ENCODE results near the gene ZNF654. TPM values are rescaled to one million over a fixed set of nuclear protein-coding genes. Genes with fewer than 3 reads are reported as not detected.

The ZNF654 gene
- total RNA-seq, 1 donor from 2014 or later, result 18.7 TPM

DNA sequence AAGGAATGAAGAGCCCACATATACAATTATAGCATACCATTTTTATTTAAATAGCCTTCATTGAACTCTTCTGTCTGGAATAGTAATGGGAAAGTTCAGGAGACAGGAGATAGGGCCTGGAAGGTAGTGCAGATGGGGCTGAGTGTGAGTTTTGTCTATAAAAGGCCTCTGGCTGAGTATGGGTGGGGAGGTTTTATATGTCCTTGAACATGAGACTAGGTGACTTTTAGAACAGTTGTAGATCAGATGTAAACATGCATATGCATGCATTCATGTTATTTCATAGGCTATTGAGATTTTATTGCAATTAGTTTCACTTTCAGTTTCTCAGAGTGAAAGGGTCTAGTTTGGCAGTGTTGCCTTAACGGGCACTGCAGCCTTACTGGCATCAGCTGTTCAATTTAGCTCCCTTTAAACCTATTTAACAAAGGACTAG lies 27.4 kb upstream of the ZNF654 start:
- Histone ChIP-seq H3K27ac (ENCODE audit: low read depth, low read length) (no peak overlapping the region), H2AFZ (ENCODE audit: low read depth, low read length) (peak overlapping the region; percentile 82), H3K36me3 (ENCODE audit: insufficient read depth, low read length) (no peaks in the 10 kb centered on the region), H3K79me2 (ENCODE audit: insufficient read depth, low read length) (no peaks in the 10 kb centered on the region), H3K4me1 (ENCODE audit: insufficient read depth, low read length) (no peaks in the 10 kb centered on the region), H3K9ac (ENCODE audit: low read length) (peak overlapping the region; percentile 70), H4K20me1 (ENCODE audit: insufficient read depth, low read length) (no peaks in the 10 kb centered on the region), H3K4me2 (ENCODE audit: low read length) (peak overlapping the region; percentile 88), H3K4me3 (ENCODE audit: insufficient read depth, low read depth, low read length) (peak overlapping the region; percentile 66), H3K27me3 (ENCODE audit: insufficient read depth, low read length) (no peaks in the 10 kb centered on the region), H3K9me3 (ENCODE audit: insufficient read depth, low read depth, low read length) (no peaks in the 10 kb centered on the region)
- DNase-seq (ENCODE audit: low read depth) (peak; percentile 27), FAIRE-seq (peak; percentile 81)
- H3K27me3 Mint-ChIP-seq (ENCODE audit: low read depth, unreplicated experiment), result no peaks in the 10 kb centered on the region
- peaks cover 6% of the 10 kb centered on the region for H3K4me1 Mint-ChIP-seq (ENCODE audit: low read depth, unreplicated experiment)
- H3K9me3 Mint-ChIP-seq (ENCODE audit: unreplicated experiment), result no peaks in the 10 kb centered on the region
- H3K36me3 Mint-ChIP-seq (ENCODE audit: low read depth, unreplicated experiment), result no peaks in the 10 kb centered on the region
- peak overlapping the region; percentile 65 for H3K4me3 Mint-ChIP-seq (ENCODE audit: unreplicated experiment)
- H3K27ac Mint-ChIP-seq (ENCODE audit: unreplicated experiment), result peak overlapping the region; percentile 75
- TF ChIP-seq CTCF (IDR thresholded peaks at IDR 0.05; ENCODE audit: insufficient read depth, low read depth, low read length) (no peak), EZH2 (IDR thresholded peaks at IDR 0.05; ENCODE audit: insufficient read depth, low read length) (no peak)

DNA sequence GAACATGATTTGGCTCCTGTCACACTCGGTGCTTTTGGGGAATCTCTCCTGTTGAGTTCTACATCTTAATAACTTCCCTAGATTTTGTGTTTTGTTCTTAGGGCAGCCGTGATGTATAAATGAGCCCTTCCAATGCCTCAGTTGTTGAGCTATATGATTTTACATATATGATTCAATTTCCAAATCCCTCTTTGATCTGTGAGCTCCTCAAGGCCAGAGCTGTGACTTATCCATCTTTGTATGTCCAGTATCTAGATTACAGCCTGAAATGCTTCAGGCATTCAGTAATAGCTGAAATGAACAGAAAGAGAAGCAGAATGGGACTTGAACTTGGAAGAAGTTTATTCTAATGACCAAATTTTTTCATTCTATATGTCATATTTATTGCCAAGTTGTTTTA lies 26.8 kb upstream of the ZNF654 start:
- H3K4me1 Mint-ChIP-seq (ENCODE audit: low read depth, unreplicated experiment), result peaks cover 6% of the 10 kb centered on the region
- Histone ChIP-seq H3K27ac (ENCODE audit: low read depth, low read length) (no peak overlapping the region), H2AFZ (ENCODE audit: low read depth, low read length) (peak overlapping the region; percentile 82), H4K20me1 (ENCODE audit: insufficient read depth, low read length) (no peaks in the 10 kb centered on the region), H3K4me3 (ENCODE audit: insufficient read depth, low read depth, low read length) (peak overlapping the region; percentile 66), H3K9me3 (ENCODE audit: insufficient read depth, low read depth, low read length) (no peaks in the 10 kb centered on the region), H3K9ac (ENCODE audit: low read length) (peak overlapping the region; percentile 70), H3K79me2 (ENCODE audit: insufficient read depth, low read length) (no peaks in the 10 kb centered on the region), H3K27me3 (ENCODE audit: insufficient read depth, low read length) (no peaks in the 10 kb centered on the region), H3K4me2 (ENCODE audit: low read length) (peak overlapping the region; percentile 88), H3K36me3 (ENCODE audit: insufficient read depth, low read length) (no peaks in the 10 kb centered on the region), H3K4me1 (ENCODE audit: insufficient read depth, low read length) (no peaks in the 10 kb centered on the region)
- H3K27me3 Mint-ChIP-seq (ENCODE audit: low read depth, unreplicated experiment), result no peaks in the 10 kb centered on the region
- no peak overlapping the region for H3K4me3 Mint-ChIP-seq (ENCODE audit: unreplicated experiment)
- DNase-seq (ENCODE audit: low read depth), result peak; percentile 6
- no peak for FAIRE-seq
- no peaks in the 10 kb centered on the region for H3K36me3 Mint-ChIP-seq (ENCODE audit: low read depth, unreplicated experiment)
- no peak overlapping the region for H3K27ac Mint-ChIP-seq (ENCODE audit: unreplicated experiment)
- TF ChIP-seq EZH2 (IDR thresholded peaks at IDR 0.05; ENCODE audit: insufficient read depth, low read length), result no peak
- no peak for TF ChIP-seq CTCF (IDR thresholded peaks at IDR 0.05; ENCODE audit: insufficient read depth, low read depth, low read length)
- no peaks in the 10 kb centered on the region for H3K9me3 Mint-ChIP-seq (ENCODE audit: unreplicated experiment)

DNA sequence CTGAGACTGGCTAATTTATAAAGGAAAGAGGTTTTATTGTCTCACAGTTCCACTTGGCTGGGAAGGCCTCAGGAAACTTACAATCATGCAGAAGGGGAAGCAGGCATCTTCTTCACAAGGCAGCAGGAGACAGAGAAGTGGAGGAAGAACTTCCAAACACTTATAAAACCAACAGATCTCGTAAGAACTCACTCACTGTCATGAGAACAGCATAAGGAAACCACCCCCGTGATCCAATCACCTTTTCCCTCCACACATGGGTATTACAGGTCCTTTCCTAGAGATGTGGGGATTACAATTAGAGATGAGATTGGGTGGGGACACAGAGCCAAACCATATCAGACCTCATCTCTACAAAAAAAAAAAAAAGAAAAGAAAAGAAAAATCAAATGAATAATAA lies 26.0 kb upstream of the ZNF654 start:
- TF ChIP-seq CTCF (IDR thresholded peaks at IDR 0.05; ENCODE audit: insufficient read depth, low read depth, low read length) (no peak), EZH2 (IDR thresholded peaks at IDR 0.05; ENCODE audit: insufficient read depth, low read length) (no peak)
- Histone ChIP-seq H2AFZ (ENCODE audit: low read depth, low read length) (no peak overlapping the region), H3K4me1 (ENCODE audit: insufficient read depth, low read length) (no peaks in the 10 kb centered on the region), H4K20me1 (ENCODE audit: insufficient read depth, low read length) (no peaks in the 10 kb centered on the region), H3K4me2 (ENCODE audit: low read length) (no peak overlapping the region), H3K36me3 (ENCODE audit: insufficient read depth, low read length) (no peaks in the 10 kb centered on the region), H3K27me3 (ENCODE audit: insufficient read depth, low read length) (no peaks in the 10 kb centered on the region), H3K79me2 (ENCODE audit: insufficient read depth, low read length) (no peaks in the 10 kb centered on the region), H3K9me3 (ENCODE audit: insufficient read depth, low read depth, low read length) (no peaks in the 10 kb centered on the region), H3K9ac (ENCODE audit: low read length) (no peak overlapping the region), H3K27ac (ENCODE audit: low read depth, low read length) (no peak overlapping the region), H3K4me3 (ENCODE audit: insufficient read depth, low read depth, low read length) (no peak overlapping the region)
- DNase-seq (ENCODE audit: low read depth) (no peak), FAIRE-seq (no peak)
- Mint-ChIP-seq H3K9me3 (ENCODE audit: unreplicated experiment) (no peaks in the 10 kb centered on the region), H3K27ac (ENCODE audit: unreplicated experiment) (no peak overlapping the region), H3K27me3 (ENCODE audit: low read depth, unreplicated experiment) (no peaks in the 10 kb centered on the region), H3K4me1 (ENCODE audit: low read depth, unreplicated experiment) (peaks cover 11% of the 10 kb centered on the region), H3K36me3 (ENCODE audit: low read depth, unreplicated experiment) (no peaks in the 10 kb centered on the region), H3K4me3 (ENCODE audit: unreplicated experiment) (no peak overlapping the region)

Data from astrocyte (in vitro differentiated cells and primary cell).